ENCODE data around the gene PCSK5. TPM values are rescaled to one million over a fixed set of nuclear protein-coding genes. Genes with fewer than 3 reads are reported as not detected.

The PCSK5 gene
- total RNA-seq, 1 experiment from 2014 or later, result 7.5 TPM

- Histone ChIP-seq H2BK5ac (ENCODE audit: insufficient read length, low read length) (no peak overlapping the region), H3K4ac (ENCODE audit: low read depth, low read length) (no peak overlapping the region), H2AK5ac (ENCODE audit: insufficient read length, low read length) (no peak overlapping the region), H4K8ac (replicated peaks; ENCODE audit: insufficient read length, low read depth, low read length) (no peak overlapping the region), H3K9me3 (ENCODE audit: control insufficient read depth, low read depth, low read length) (no peaks in the 10 kb centered on the region), H3K79me1 (ENCODE audit: insufficient read depth, low read depth, low read length, poor library complexity, severe bottlenecking) (no peaks in the 10 kb centered on the region), H3K4me1 (ENCODE audit: insufficient read depth, low read length) (no peaks in the 10 kb centered on the region), H4K91ac (ENCODE audit: insufficient read length, low read depth, low read length) (no peak overlapping the region), H3K23me2 (ENCODE audit: insufficient read length, low read depth, low read length, poor library complexity, severe bottlenecking) (no peaks in the 10 kb centered on the region), H4K5ac (ENCODE audit: insufficient read length, low read depth, low read length) (no peak overlapping the region), H2AFZ (ENCODE audit: low read length) (no peak overlapping the region), H3K27me3 (ENCODE audit: insufficient read depth, low read length) (no peaks in the 10 kb centered on the region), H3K27ac (ENCODE audit: insufficient read length, low read depth, low read length) (no peak overlapping the region), H3K18ac (ENCODE audit: insufficient read length, low read depth, low read length) (no peak overlapping the region), H4K20me1 (ENCODE audit: control insufficient read depth, insufficient read depth, insufficient read length) (no peaks in the 10 kb centered on the region), H2BK120ac (ENCODE audit: low read depth, low read length, poor library complexity, severe bottlenecking) (no peak overlapping the region), H3K56ac (ENCODE audit: insufficient read length, low read depth, low read length) (no peak overlapping the region), H3K79me2 (ENCODE audit: insufficient read depth, low read length) (no peaks in the 10 kb centered on the region), H3K23ac (ENCODE audit: insufficient read length, low read depth, low read length) (no peak overlapping the region), H3K14ac (ENCODE audit: insufficient read depth, low read length) (no peak overlapping the region), H3T11ph (ENCODE audit: low read length) (no peak overlapping the region), H2BK20ac (ENCODE audit: low read depth, low read length, poor library complexity, severe bottlenecking) (no peak overlapping the region), H3K4me2 (ENCODE audit: insufficient read depth, insufficient read length, low read length) (no peak overlapping the region), H2BK12ac (ENCODE audit: insufficient read length, low read depth, low read length) (no peak overlapping the region), H2BK15ac (ENCODE audit: low read depth, low read length) (no peak overlapping the region), H3K9ac (ENCODE audit: extremely low read depth, insufficient read length, low read length) (no peak overlapping the region)
- no peaks in the 10 kb centered on the region for H3K9me3 Mint-ChIP-seq
- peak; percentile 47 for TF ChIP-seq CTCF (conservative IDR thresholded peaks at IDR 0.05)
- H3K27ac Mint-ChIP-seq, result no peak overlapping the region
- no peak overlapping the region for H3K4me3 Mint-ChIP-seq
- no CpG with 5 or more reads among the region's 2 CpGs for WGBS (ENCODE audit: extremely low coverage, insufficient read length, low lambda C conversion rate)
- DNase-seq, result no peak
- peaks cover 5 to 7% of the 10 kb centered on the region in 2 experiments for H3K4me1 Mint-ChIP-seq
- peaks cover 1% of the 10 kb centered on the region; the same call in 1 of the 2 replicates for H3K27me3 Mint-ChIP-seq (ENCODE audit: low read depth)
- no peaks in the 10 kb centered on the region for H3K36me3 Mint-ChIP-seq (ENCODE audit: insufficient read depth in 1 of 3, low read depth in 3 of 3)
These were observed 512.9 kb downstream of the PCSK5 start for GRCh38 chr9:76403352-76403751.

Data from H9 (cell line).